Measurements from ENCODE around the gene ATN1. TPM values are rescaled to one million over a fixed set of nuclear protein-coding genes. Genes with fewer than 3 reads are reported as not detected.

The ATN1 gene
- total RNA-seq, 120 experiments from 2014 or later: 147 to 334 (median 199) TPM

Small RNA genes lying within 50 kb of the gene (microRNA-seq; reads per million reads assigned to microRNA genes)
- gene MIR141: 0 to 11.5 (median 2.8) reads per million in 43 experiments
- gene MIR200C: 17.4 to 81.7 (median 41.2) reads per million in 43 experiments

Other genes starting within 250 kb of the ATN1 start
- gene ZNF384, start 238.6 kb upstream of the ATN1 start, total RNA-seq: 10 to 100 TPM; 37.7 to 73.6 (median 53.6) TPM
- gene PIANP, start 227.1 kb upstream of the ATN1 start, total RNA-seq: 100 to 1,000 TPM in 16 of 120 experiments, 10 to 100 TPM in 104; 24.4 to 128 (median 80.6) TPM
- 100 to 1,000 TPM in 69 of 120 experiments, 10 to 100 TPM in 51; 52.6 to 143 (median 103) TPM for gene COPS7A, start 203.9 kb upstream of the ATN1 start, total RNA-seq
- 100 to 1,000 TPM; 139 to 384 (median 261) TPM for gene MLF2, start 174.8 kb upstream of the ATN1 start, total RNA-seq
- gene PTMS, start 161.6 kb upstream of the ATN1 start, total RNA-seq: 100 to 1,000 TPM; 117 to 439 (median 242) TPM
- 1 to 10 TPM in 33 of 120 experiments, under 1 TPM in 73, not detected in 14; 0.23 to 3.0 (median 0.75) TPM for gene LAG3, start 155.4 kb upstream of the ATN1 start, total RNA-seq
- 10 to 100 TPM in 62 of 120 experiments, 1 to 10 TPM in 58; 5.0 to 28.8 (median 10.1) TPM for gene CD4, start 138.4 kb upstream of the ATN1 start, total RNA-seq
- gene GPR162, start 106.1 kb upstream of the ATN1 start, total RNA-seq: 100 to 1,000 TPM in 117 of 120 experiments, 10 to 100 TPM in 3; 49.5 to 245 (median 167) TPM
- gene P3H3, start 99.6 kb upstream of the ATN1 start, total RNA-seq: 10 to 100 TPM; 14.2 to 61.4 (median 29.3) TPM
- gene GNB3, start 87.0 kb upstream of the ATN1 start, total RNA-seq: 10 to 100 TPM in 110 of 120 experiments, 1 to 10 TPM in 10; 6.0 to 46.0 (median 17.9) TPM
- gene CDCA3, start 76.7 kb upstream of the ATN1 start, total RNA-seq: 1 to 10 TPM in 109 of 120 experiments, under 1 TPM in 11; 0.58 to 4.1 (median 1.9) TPM
- 100 to 1,000 TPM in 113 of 120 experiments, 10 to 100 TPM in 7; 77.3 to 191 (median 146) TPM for gene USP5, start 75.8 kb upstream of the ATN1 start, total RNA-seq
- 100 to 1,000 TPM; 261 to 851 (median 575) TPM for gene TPI1, start 60.4 kb upstream of the ATN1 start, total RNA-seq
- gene SPSB2, start 54.7 kb upstream of the ATN1 start, total RNA-seq: 10 to 100 TPM in 3 of 120 experiments, 1 to 10 TPM in 117; 1.8 to 12.4 (median 5.6) TPM
- 10 to 100 TPM; 16.3 to 32.4 (median 22.4) TPM for gene LRRC23, start 23.1 kb upstream of the ATN1 start, total RNA-seq
- gene ENO2, start 13.4 kb upstream of the ATN1 start, total RNA-seq: 1,000 to 10,000 TPM in 14 of 120 experiments, 100 to 1,000 TPM in 106; 270 to 1,166 (median 848) TPM
- not detected for gene RNU7-1, start 15.9 kb downstream of the ATN1 start, total RNA-seq
- 100 to 1,000 TPM; 102 to 287 (median 162) TPM for gene C12orf57, start 16.1 kb downstream of the ATN1 start, total RNA-seq
- 10 to 100 TPM in 52 of 120 experiments, 1 to 10 TPM in 68; 2.6 to 25.6 (median 9.2) TPM for gene PTPN6, start 23.4 kb downstream of the ATN1 start, total RNA-seq
- gene PHB2, start 42.7 kb downstream of the ATN1 start, total RNA-seq: 100 to 1,000 TPM in 11 of 120 experiments, 10 to 100 TPM in 109; 56.3 to 112 (median 85.1) TPM
- 10 to 100 TPM; 17.2 to 38.2 (median 26.5) TPM for gene EMG1, start 43.0 kb downstream of the ATN1 start, total RNA-seq
- 10 to 100 TPM; 10.6 to 35.2 (median 20.4) TPM for gene LPCAT3, start 90.5 kb downstream of the ATN1 start, total RNA-seq
- gene C1S, start 132.8 kb downstream of the ATN1 start, total RNA-seq: 100 to 1,000 TPM in 4 of 120 experiments, 10 to 100 TPM in 116; 19.3 to 117 (median 37.0) TPM
- 100 to 1,000 TPM in 3 of 120 experiments, 10 to 100 TPM in 116, 1 to 10 TPM in 1; 7.4 to 140 (median 26.2) TPM for gene C1R, start 164.5 kb downstream of the ATN1 start, total RNA-seq
- 10 to 100 TPM in 114 of 120 experiments, 1 to 10 TPM in 6; 5.6 to 39.9 (median 17.6) TPM for gene C1RL, start 181.3 kb downstream of the ATN1 start, total RNA-seq
- gene RBP5, start 200.9 kb downstream of the ATN1 start, total RNA-seq: 1 to 10 TPM in 73 of 120 experiments, under 1 TPM in 24, not detected in 23; 0.40 to 3.8 (median 1.3) TPM
- 100 to 1,000 TPM; 108 to 389 (median 289) TPM for gene CLSTN3, start 202.4 kb downstream of the ATN1 start, total RNA-seq

Data from dorsolateral prefrontal cortex (tissue), 118 donors.